ENCODE results near the gene ITIH3.

DNA sequence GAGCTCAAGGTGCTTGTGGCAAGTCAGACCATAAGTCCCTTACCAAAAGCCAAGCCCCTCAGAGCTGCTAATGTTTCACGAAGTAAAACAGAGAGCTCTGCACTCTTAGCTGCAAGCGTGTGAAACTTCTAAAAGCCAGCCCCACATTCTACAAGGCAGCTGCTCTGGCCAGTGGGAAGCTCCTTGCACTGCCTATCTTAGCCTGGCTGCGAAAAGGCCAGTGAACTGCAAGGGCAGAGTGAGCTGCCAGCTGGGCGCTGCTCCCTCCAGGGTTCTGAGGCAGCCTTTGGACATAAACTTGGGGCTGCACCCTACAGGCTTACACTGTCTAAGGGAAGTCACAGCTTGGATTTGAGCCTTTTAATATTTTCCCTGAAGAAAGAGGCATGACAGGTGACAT is 42.4 kb downstream of the ITIH3 start:
- TF ChIP-seq GATA2 (IDR thresholded peaks at IDR 0.05; ENCODE audit: low read depth, low read length) (no peak), GATA3 (IDR thresholded peaks at IDR 0.05; ENCODE audit: low read depth, low read length) (no peak)

Measured in SH-SY5Y (cell line).